Upper lobe of right lung (tissue), 1 donor: ENCODE data around the gene CTDP1. TPM values are rescaled to one million over a fixed set of nuclear protein-coding genes. Genes with fewer than 3 reads are reported as not detected.

Experiments
- ATAC-seq: fragments of 200-7000 bp; cut with Tn5 transposase; one replicate; pipeline ENCODE4 v1.9.1; 2020; ENCODE audit warnings: mild to moderate bottlenecking, moderate library complexity
- DNase-seq: peaks from one replicate; pipeline ENCODE4 v3.0.0-alpha.2; 2020
- H3K27ac ChIP-seq: fragments of 200-600 bp; one replicate; pipeline ENCODE4 v1.8.0; 2022
- H3K27me3 ChIP-seq: fragments of 200-600 bp; one replicate; pipeline ENCODE4 v1.8.0; 2022; ENCODE audit warnings: mild to moderate bottlenecking
- H3K36me3 ChIP-seq: fragments of 200-600 bp; one replicate; pipeline ENCODE4 v1.8.0; 2022
- H3K4me1 ChIP-seq: fragments of 200-600 bp; one replicate; pipeline ENCODE4 v1.8.0; 2022
- H3K4me3 ChIP-seq: fragments of 200-600 bp; one replicate; pipeline ENCODE4 v1.8.0; 2022; ENCODE audit warnings: mild to moderate bottlenecking
- H3K9me3 ChIP-seq: fragments of 200-600 bp; one replicate; pipeline ENCODE4 v1.8.0; 2022
- intact Hi-C: fragments of 100-400 bp; cut with DNase I; formaldehyde crosslinking; loops from one replicate; pipeline ENCODE4 v1.11.0; 2022
- total RNA-seq: library from RNA; stranded (reverse); fragmentation: NEBNext Ultra II Directional; extraction: Animal tissue kit (Norgen Biotek cat#: 25700); gene quantifications from one replicate; pipeline ENCODE4 v1.2.1, GENCODE V29; 2021
- TF ChIP-seq, protein P1 (sequence below): fragments of 200-600 bp; IDR thresholded peaks from one replicate; pipeline ENCODE4 v1.8.0; 2022; ENCODE audit warnings: antibody characterized with exemption
- donor health status: DM: no; HTN: yes; CAD: no; lungs with severe emphysema.

The CTDP1 gene
- total RNA-seq, 1 donor from 2014 or later = 23.0 TPM

DNA sequence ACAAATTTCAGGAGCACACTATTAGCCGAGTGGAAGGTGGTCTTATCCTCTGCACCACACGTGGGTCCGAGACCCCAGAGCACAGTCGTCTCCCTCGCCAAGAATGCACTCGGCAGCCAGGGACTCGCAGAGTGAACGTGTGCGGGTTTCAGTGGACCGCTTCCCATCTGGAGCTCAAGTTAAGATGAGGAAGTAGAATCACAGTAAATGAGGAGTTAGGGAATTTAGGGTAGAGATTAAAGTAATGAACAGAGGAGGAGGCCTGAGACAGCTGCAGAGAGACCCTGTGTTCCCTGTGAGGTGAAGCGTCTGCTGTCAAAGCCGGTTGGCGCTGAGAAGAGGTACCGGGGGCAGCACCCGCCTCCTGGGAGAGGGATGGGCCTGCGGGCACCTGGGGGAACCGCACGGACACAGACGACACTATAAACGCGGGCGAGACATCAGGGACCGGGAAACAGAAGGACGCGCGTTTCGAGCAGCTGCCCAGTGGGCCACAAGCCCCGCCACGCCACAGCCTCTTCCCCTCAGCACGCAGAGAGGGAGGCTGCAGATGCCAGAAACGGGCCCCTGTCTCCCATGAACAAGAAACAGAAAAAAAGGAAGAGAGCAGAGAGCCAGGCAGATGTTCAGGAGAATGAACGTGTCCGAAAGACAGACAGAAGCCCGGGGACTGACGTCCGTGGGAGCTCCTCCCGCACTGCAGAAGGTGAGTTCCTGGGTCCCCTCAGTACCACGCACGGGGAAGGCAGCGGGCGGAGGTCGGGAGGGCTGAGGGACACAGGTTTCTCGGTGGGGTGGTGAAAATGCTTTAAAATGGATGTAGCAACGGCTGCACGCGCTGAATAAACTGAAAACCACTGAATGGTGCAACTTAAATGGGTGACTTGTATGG lies 112.7 kb downstream of the CTDP1 start:
- ATAC-seq (no peak), DNase-seq (peak; percentile 61)
- H3K9me3 ChIP-seq = no peaks in the 10 kb centered on the region
- H3K27ac ChIP-seq = no peak overlapping the region
- peaks cover 16% of the 10 kb centered on the region for H3K4me1 ChIP-seq
- peaks cover 49% of the 10 kb centered on the region for H3K27me3 ChIP-seq
- no peak overlapping the region for H3K4me3 ChIP-seq
- no peaks in the 10 kb centered on the region for H3K36me3 ChIP-seq
- intact Hi-C loops = no loop called here
- TF ChIP-seq, protein P1, sequence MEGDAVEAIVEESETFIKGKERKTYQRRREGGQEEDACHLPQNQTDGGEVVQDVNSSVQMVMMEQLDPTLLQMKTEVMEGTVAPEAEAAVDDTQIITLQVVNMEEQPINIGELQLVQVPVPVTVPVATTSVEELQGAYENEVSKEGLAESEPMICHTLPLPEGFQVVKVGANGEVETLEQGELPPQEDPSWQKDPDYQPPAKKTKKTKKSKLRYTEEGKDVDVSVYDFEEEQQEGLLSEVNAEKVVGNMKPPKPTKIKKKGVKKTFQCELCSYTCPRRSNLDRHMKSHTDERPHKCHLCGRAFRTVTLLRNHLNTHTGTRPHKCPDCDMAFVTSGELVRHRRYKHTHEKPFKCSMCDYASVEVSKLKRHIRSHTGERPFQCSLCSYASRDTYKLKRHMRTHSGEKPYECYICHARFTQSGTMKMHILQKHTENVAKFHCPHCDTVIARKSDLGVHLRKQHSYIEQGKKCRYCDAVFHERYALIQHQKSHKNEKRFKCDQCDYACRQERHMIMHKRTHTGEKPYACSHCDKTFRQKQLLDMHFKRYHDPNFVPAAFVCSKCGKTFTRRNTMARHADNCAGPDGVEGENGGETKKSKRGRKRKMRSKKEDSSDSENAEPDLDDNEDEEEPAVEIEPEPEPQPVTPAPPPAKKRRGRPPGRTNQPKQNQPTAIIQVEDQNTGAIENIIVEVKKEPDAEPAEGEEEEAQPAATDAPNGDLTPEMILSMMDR = no peak

DNA sequence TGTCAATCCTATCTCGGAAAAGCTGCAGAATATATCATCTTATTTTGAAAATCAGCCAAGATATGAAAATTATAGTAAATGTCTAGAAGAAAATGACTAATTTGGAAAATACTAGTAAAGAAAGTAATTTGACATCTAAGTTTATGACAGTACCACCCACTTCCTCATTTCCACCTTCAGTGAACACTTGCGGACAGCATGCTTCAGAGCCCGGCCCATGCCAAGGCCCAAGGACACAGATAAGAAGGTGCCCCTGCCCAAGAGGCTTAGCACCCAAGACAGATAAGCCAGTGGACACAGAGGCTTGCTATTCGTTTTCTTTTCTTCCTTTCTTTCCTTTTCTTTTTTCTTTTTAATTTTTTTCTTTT lies 113.4 kb downstream of the CTDP1 start:
- intact Hi-C loops = no loop called here
- Histone ChIP-seq H3K4me3 (no peak overlapping the region), H3K9me3 (no peaks in the 10 kb centered on the region), H3K27ac (no peak overlapping the region), H3K27me3 (peaks cover 49% of the 10 kb centered on the region), H3K4me1 (peaks cover 16% of the 10 kb centered on the region), H3K36me3 (no peaks in the 10 kb centered on the region)
- DNase-seq (peak; percentile 65), ATAC-seq (peak; percentile 26)
- TF ChIP-seq, protein P1 = no peak

DNA sequence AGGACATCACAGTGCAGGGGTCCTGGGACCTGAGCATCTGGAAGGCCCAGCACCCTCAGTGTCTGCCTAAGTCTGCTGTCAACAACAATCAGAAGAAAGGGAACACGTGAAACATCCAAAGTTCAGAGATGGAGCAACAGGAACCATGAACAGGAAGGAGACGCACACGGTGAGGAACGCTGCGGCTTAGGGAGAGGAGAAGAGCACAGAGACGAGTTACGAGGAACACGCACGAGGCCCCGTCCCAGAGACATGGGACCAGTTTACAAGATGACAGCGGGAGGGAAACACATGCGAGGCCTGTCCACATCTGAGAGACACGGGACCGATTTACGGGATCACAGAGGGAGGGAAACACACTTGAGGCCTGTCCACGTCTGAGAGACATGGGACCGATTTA lies 115.2 kb downstream of the CTDP1 start:
- peaks cover 26% of the 10 kb centered on the region for H3K4me1 ChIP-seq

DNA sequence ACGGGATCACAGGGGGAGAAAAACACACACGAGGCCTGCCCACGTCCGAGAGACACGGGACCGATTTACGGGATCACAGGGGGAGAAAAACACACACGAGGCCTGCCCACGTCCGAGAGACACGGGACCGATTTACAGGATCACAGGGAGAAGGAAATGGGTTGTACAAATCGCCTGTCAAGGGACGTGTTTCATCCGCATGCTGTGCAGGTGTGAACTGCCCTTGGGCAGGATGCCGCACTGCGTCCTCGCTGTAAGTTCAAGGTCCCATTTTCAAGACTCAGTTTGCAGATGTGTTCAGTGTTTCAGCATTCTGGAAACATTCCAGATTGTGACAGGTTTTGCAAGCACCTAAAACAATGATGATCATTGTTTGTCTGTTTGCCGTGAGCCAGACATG lies 115.8 kb downstream of the CTDP1 start:
- intact Hi-C loops = no loop called here
- DNase-seq (peak; percentile 26), ATAC-seq (no peak)
- Histone ChIP-seq H3K9me3 (no peaks in the 10 kb centered on the region), H3K27ac (no peak overlapping the region), H3K36me3 (no peaks in the 10 kb centered on the region), H3K27me3 (peaks cover 52% of the 10 kb centered on the region), H3K4me1 (peaks cover 26% of the 10 kb centered on the region), H3K4me3 (no peak overlapping the region)
- TF ChIP-seq, protein P1 = no peak

More for the DNA sequence above, 115.2 kb downstream of the CTDP1 start:
- Histone ChIP-seq H3K27ac (no peak overlapping the region), H3K27me3 (peaks cover 52% of the 10 kb centered on the region), H3K4me3 (no peak overlapping the region), H3K36me3 (no peaks in the 10 kb centered on the region), H3K9me3 (no peaks in the 10 kb centered on the region)
- intact Hi-C loops = no loop called here
- DNase-seq (peak; percentile 48), ATAC-seq (no peak)
- TF ChIP-seq, protein P1 = no peak

DNA sequence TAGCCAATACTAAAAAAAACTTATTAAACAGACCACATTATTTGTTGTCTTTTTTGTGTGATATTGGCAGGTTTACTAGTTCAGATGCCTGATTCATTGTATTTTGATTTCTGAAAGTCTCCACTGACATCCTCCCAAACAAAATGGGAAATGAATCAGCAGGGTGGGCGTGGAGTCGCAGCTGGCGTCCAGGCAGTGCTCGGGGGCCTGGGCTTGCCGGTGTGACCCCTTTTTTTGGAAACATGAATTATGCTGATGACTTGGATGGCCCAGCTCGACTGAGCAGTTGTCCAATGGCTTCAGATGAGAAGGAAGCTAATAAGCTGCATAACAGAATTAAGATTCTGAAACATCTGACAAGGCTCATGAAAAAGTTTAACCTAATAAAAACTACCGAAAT lies 116.4 kb downstream of the CTDP1 start:
- Histone ChIP-seq H3K27me3 (peaks cover 56% of the 10 kb centered on the region), H3K36me3 (no peaks in the 10 kb centered on the region), H3K4me3 (no peak overlapping the region), H3K27ac (no peak overlapping the region), H3K4me1 (peaks cover 24% of the 10 kb centered on the region), H3K9me3 (no peaks in the 10 kb centered on the region)
- TF ChIP-seq, protein P1 = no peak
- peak; percentile 15 for DNase-seq
- intact Hi-C loops = no loop called here
- ATAC-seq = no peak
